Cerebellar nuclear complex (tissue), 1 donor: ENCODE results near the gene PXDN.
"Not testable (repeated sequence)": the region's sequence is repeated elsewhere in the genome, so short reads cannot be mapped to it uniquely, and the experiment has no call there.

Source experiments
- DNase-seq, 2 experiments: peaks; one replicate each; lab custom pipeline; 2025; lab: John Stamatoyannopoulos, UW

PXDN gene

DNA sequence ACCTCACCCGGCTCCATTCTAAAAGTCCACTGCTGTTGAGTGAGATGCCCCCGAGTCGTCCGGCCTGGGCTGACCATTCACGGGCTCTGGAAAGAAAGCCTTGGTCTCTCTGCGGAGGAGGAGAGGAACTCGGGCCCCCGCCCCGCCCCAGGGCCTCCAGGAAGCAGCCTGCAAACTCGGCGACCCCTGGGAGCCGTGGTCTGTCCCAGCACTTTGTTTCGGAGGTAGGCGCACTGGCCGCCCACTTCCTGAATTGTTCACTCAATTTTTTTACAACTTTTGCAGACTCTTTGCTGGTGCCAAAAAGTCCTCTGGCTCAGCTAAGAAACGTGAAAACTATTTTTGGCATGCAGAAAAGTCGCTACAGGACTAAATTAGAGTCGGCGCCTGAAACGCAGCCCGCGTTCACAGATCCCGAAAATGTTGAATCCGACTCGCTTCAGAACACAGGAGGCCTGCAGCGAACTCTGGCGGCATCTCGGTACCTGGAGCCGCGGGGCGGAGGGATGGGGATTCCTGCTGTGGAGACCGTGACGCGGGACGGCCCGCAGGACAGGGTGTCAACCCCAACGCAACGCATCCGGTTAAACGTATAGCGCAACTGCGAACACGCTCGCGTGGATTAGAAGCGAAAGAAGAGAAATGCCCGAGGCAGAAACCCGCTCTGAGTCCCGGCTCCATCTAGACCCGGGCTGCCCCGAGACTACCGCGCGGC lies 1.5 kb downstream of the PXDN start:
- no peak for DNase-seq

DNA sequence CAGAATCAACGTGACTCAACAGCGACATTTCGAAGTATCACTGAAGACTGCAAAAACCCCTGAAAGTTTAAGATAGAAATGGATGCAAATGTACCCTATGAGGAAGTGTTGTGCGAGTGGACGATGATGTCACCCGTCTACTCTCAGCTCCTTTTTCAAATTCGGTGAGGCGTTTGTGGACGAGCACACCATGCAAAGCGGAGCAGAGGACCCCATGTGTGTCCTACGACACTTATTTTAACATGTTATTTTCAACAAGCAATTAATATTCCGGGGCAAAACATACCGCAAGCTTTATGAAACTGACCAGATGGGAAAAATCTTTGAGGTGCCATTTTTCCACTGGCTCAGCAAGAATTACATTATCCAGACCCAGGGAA lies 2.0 kb downstream of the PXDN start:
- DNase-seq = no peak

DNA sequence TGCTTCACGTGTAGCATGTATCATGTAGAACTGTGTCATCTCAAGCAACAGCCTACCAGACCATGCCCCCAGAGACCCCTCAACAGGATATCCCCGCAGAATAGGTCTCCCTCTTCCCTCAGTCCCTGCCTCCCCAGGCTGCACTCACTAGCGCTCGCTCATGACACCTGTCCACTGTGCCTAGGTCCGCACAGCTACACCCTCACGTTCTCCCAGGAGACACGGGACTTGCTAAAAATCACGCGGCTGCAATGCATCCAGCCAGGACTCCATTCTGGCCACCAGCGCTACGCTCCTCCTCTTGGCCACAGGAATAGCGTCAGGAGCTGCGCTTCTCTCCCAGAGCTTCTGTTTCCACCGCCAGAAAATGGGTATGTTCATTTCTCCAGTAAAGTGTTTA lies 2.5 kb downstream of the PXDN start:
- no peak for DNase-seq

DNA sequence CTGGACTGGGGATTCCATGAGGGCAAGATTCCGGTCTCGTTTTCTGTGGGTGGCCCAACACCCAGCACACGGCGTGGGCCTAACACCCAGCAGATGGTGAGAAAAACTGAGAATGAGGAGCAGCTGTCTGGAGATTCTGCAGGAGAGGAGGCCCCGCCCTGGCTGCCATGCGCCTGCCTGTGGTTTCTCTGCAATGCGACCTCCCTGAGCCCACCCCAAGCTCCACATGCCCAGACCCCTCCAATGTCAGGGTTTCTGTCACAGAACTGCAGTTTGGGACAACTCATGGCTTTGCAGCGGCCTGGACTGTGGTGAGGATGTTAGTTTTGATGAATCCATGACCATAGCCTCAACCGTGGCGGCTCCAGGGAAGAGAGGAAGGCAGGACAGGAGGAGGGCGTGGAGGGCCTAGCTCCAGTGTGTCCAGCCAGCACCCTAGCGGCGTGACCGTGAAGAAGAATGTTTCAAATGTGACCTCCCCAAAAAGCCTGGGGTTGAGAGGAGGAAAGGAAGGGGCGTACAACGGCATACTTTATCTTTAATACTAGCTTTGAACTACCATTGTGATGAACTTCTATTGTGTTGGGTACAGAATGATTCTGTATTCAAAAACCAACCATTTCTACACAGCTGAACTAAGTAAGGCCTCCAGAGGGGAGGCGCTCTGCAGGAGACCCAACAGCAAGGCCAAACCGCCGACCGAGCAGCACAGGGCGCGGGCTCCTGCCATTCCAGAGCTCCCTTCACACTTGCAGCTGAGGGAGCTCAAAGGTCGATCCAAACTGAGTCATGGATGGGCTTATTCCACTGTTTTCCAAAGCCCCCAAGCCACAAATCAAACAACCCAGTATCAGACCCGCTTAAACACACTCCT lies 3.4 kb downstream of the PXDN start:
- no peak for DNase-seq

DNA sequence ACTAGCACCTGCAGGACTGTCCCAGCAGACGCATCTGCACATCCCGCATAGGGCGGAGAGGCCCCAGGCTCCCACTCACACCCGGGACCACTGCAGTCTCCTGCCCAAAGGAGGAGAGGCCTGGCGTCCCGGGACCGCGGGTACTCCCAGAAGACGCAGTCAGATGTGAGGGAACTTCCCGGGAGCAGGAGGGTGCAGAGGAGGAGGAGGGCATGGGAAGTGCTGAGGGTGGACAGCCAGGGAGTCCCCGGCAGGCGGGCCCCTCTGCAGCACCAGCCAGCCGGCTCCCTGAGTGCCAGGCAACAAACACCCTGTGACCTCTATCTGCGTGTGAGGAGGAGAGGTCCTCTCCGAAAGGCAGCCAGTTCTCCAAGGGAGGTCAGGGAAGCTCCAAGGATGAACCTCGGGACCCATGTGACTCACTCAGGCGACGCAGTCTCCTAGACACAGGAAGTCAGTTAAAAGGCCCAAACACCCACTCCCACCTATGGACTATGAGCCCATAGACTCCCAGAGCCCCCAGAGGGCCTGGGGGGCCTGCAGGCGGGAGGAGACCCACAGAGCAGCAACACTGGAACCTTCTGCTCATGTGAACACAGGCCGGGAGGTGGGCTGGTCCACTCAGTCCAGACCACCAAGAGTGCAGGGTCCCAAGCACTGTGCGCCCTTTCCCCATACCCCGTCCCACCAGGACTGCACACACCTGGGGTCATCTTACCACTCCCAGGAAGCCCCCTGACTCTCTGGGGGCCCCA lies 4.2 kb downstream of the PXDN start:
- no peak for DNase-seq

DNA sequence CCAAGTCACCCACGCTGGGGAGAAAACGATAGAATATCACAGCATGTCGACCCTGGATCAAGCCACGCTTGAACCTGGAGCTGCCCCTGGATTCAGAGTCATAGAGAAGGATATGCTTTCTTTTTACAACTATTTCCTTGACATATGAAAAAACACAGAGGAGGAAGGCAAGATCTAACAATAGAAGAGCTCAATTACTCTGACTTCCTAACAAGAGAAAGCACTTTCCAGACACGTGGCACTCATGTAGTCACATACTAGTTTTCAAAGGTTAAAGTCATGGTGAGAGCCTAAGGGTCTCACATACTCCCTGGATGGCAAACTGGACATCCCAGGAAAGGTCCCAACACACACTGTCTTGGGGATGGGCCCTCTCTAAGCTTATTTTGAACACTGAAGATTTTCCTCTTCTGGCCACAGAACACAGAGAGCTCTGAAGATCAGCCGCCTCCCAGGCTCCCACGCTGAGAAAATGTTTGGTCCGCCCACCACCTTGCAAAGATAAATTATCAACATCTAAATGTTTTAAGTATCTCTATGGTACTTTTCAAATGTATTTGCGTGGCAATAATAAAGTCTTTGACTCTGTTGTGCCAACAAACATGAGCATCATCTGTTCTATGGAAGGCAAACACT lies 4.9 kb downstream of the PXDN start:
- DNase-seq = no peak

DNA sequence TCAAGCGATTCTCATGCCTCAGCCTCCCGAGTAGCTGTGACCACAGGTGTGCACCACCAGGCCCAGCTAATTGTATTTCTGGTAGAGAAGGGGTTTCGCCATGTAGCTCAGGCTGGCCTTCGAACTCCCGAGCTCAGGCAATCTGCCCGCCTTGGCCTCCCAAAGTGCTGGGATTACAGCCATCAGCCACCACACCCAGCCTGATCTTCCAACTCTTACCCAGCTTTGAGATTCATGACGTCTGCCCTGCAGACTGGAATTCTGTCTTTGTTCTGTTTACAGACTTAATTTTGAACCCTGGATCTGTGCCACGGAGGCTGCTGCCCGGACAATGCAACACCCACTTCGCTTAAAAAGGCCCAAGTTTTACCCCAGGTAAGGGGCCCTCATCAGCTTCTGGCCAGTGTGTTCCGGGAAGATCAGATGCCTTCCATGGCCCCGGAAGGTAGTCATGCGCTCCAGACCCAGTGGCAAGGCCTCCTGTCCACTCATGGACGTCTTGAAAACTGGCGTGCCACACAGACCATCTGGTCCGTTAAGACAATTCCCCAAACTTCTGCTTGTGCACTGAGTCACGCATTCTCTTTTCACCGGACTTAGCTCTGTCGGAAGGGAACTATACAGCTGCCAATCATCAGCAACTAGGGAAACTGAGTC lies 5.5 kb downstream of the PXDN start:
- no peak for DNase-seq

DNA sequence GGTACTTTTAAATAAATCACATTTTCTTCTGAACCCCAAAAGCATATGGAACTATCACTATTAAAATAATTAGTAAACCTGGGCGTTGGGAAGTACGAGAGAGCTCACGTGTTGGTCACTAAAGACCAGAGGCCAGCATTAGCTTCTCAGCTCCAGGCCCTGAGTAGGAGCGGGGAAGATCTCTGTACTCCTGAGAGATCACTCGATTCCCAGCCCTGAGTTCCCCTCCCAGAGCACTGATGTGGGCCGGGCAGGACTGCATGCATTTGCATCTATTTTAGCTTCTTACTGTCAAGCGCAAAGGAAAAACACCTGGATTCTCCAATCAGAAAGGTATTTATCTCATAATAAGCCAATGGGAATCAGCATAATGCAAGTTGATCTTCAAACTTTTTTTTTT lies 6.2 kb downstream of the PXDN start:
- no peak for DNase-seq

DNA sequence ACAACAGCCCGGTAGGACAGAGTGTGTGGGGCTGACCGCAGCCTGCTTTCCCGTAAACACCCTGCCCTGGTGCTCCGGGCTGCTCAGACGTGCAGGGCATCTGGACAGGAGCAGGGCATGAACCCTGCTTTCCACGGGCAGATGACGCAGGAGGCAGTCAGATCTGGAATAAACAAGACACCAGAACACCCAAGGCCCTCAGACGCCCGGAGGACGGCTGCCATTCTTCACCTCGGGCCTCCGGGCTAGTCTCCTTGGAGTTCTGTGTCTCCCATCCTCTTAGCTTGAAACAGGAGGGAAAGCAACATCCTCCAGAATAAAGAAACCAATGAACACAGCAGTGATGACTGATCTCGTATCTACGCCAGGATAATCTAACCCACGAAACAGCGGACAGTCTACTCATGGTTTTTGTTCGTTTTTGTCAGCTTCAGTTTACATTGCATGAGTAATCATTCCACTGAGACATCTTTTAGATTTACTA lies 7.3 kb downstream of the PXDN start:
- no peak for DNase-seq

DNA sequence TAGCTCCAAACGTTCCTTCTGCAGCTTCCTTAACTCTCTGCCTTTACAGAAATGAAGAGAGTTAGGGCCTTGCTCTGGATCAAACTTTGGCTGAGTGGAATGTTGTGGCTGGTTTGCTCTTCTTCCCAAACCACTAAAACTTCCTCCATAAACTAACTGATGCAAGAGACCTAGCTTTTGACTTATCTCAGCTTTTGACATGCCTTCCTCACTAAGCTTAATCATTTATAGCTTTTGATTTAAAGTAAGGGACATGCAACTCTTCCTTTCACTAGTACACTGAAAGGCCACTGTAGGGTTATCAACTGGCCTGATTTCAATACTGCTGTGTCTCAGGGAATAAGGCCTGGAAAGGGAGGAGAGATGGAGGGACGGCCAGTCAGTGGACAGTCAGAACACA lies 8.3 kb downstream of the PXDN start:
- no peak for DNase-seq

DNA sequence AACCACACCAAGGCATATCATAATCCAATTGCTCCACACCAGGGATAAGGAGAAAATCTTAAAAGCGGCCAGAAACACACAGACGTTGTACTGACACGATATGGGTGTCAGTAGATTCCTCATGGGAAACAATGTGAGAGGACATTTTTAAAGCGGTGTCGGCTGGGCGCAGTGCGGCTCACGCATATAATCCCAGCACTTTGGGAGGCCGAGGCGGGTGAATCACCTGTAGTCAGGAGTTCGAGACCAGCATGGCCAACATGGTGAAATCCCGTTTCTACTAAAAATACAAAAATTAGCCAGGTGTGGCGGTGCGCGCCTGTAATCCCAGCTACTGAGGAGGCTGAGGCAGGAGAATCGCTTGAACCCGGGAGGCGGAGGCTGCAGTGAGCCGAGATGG lies 11.0 kb downstream of the PXDN start:
- not testable (repeated sequence) for DNase-seq

DNA sequence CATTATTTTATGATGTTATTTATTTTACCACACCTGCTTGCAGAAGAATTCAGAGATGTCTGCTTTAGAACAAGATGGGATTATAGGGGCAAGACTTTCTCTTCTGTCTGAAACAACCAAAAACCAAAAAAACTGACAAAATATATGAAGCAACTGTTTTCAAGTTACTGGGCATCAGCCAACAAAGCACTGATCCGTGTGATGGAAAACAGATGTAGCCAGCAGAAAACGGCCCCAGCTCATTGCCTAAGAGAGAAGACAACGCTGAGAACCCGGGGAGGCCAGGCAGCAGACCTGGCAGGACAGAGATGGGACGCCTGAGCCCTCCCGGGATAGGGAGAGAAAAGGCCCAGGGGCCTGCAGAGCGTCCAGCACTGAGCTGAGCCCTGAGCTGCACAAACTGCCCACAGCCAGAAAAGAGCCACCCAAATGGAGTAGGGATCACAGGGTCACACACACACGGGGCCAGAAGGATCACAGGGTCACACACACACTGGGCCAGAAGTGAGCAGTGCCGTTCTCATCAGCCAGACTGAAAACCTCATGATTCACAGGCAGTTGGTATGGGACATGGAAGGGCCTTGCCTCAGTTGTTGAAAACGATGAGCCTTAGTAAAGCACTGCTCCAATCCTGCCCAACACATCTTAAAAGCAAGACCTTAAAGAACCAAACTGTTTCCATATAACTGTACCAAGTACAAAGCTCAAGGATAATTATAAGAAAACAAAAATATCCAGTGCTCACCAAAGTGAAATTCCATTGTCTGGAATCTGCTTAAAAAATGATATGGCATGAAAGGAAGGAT lies 12.1 kb downstream of the PXDN start:
- no peak for DNase-seq

DNA sequence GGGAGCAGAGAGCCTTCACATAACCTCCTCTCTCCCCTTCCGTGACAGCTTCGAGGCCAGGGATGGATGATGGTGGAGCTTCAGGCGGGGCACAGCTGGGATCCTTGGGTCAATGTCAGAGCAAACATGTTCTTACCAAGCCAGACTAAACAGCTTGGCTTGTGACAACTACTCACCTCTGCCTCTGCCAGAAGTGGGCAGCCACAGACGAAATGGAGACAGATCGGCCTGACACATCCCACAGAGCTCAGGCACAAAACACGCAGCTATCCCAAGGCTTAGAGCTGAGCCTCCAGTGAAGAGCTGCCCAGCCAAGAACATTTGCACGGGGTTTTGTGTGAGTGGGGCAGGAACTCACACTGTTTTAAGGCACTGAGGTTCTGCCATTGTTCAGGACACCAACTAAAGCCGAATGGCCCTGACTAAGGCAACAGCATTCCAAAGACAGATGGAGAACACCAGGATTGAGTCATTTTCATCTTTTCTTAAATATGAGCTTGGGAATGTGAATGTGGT lies 12.8 kb downstream of the PXDN start:
- no peak for DNase-seq

DNA sequence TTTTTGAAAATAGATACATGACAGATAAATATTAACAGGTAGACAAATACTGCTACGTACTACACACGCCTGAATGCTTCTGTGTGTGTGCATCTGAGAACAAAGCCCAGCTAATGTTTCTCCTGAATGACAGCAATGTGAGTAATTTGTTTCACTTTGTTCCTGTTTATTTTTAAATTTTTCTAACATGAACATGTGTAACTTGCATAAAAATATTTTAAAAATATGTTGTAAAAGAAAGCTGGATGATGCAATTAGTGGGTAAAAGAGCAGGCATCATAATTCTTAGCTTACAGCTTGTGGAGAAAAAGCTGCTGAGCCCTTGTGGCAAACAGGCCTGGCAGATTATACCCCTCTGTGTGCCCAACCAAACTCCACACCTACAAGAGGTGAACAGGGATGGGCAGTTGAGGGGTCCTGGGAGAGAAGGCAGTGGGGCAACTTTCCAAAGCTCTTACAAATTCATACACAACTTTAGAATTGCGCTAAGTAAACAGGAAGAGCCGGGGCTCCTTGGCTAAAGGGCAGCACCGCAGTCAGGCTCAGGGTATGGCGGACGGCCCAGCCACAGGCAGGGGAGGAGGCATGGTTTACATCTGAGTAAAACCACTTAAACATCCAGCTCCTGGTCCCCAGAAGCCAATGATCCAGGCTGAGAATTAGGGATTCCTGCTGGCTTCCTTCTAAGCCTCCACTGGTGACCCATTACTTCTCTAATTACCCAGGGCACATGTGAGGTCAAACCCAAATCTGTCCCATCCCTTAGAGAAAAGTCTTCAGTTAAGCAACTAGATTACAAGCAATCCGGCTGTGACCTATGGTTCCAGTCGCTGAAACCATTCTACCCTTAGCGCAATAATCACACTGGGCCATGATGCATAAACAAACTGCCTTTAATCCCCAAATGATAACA lies 14.0 kb downstream of the PXDN start:
- DNase-seq = no peak

DNA sequence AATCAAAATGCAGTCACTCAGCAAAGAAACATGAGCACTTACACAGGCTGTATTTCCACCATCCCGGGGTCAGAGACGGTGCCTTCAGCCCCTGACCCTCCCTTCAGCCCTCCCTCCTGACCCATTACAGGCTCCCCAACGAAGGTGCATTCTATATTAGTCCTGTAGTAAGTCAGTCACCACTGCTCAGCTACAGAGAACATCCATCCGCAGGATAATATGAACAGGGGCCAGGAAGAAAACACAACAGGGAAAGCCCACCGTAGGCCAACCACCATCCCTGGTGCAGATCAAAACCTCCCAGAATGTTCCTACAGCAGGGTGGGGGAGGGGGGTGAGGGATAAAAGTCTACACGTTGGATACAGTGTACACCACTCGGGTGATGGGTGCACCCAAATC lies 15.1 kb downstream of the PXDN start:
- no peak for DNase-seq

DNA sequence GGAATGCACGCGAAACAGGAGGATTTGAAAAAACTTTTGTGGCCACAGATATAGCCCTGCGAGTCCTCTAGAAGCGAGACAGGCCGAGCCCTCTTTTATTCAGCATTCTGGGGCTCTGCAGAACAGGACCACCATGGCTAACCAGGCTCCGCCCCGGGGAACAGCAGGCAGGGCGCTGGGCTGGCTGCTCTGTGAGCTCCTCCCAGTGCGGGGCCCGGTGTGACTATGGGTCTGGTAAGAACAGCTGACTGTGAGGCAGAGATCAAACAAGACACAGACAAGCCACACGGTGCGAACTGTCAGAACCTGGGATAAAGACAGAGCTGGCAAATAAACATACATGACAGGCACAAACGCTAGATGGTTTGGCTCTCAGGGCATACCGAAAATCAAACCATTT lies 15.5 kb downstream of the PXDN start:
- no peak for DNase-seq

DNA sequence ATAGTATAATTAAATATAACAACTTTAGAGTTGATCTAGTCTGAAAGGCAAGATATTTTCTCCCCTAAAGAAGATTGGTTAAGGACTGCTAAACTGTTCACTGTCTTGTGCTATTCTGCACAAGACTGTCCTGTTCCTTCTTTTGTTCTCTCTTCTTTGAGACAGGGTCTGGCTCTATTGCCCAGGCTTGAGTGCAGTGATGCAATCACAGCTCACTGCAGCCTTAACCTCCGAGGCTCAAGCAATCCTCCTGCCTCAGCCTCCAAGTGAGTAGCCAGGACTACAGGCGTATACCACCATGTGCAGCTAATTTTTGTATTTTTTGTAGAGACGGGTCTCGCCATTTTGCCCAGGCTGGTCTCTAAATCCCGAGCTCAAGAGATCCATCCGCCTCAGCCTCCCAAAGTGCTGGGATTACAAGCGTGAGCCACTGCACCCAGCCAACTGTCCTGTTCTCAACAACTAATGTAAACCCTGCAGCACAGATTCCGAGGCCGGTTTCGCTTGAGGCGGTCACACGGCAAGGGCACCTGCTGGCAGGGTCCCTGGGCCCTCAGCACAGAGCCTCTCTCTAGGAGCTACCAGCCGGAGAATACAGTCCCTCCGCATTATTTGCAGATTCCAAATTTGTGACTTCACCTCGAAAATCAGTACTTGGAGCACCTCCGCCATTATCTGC lies 16.4 kb downstream of the PXDN start:
- DNase-seq = no peak

DNA sequence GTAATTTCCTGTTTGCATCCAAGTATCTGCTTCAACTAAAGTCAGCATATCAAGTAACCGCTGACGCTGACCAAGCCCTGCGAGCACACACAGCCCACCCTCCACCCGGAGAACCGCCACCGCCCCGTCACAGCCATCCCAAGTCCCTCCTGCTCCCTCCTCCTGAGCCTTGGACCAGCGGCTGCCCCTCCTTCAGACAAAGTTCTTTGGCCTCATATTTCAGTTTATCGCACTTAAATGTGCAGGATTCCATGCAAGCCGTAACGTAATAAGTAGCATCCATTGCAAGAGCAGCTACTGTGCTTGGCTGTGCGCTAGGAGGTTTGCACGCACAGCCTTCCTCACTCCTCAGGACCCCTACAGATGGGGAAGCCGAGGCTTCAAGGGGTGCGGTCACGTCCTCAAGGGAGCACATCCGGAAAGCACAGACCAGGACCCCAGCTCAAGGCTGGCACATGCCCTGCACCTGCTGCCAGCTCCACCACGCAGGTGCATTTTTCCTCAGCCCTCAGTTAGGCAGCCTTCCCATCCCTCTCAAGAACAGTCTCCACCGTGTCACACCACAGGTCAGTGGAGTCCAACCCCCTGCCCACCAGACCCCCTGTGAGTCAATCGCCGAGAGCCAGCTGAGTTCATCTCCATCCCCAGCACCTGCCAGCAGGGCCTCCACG lies 17.1 kb downstream of the PXDN start:
- DNase-seq = no peak
